K562 (cell line): ENCODE measurements around the gene TMED6. TPM values are rescaled to one million over a fixed set of nuclear protein-coding genes. Genes with fewer than 3 reads are reported as not detected.

Experiments used
- ATF7 ChIP-seq: fragments of 450-650 bp; IDR thresholded peaks from 2 replicates; pipeline ENCODE4 v1.7.1; 2014; ENCODE audit warnings: mild to moderate bottlenecking, moderate library complexity
- COPS2 ChIP-seq: fragments of 450-650 bp; conservative IDR thresholded peaks from 2 replicates; pipeline ENCODE4 v1.6.1; 2016; ENCODE audit warnings: mild to moderate bottlenecking, moderate library complexity
- ESRRB ChIP-seq: fragments of 250-450 bp; sonication (Bioruptor Pico); IDR thresholded peaks from 2 replicates; pipeline ENCODE4 v1.5.0; 2020; ENCODE audit warnings: mild to moderate bottlenecking, moderate library complexity, borderline replicate concordance
- IRF2 ChIP-seq: sonication (generic); formaldehyde crosslinking; IDR thresholded peaks from 2 replicates; pipeline ENCODE4 v1.8.1; 2022; ENCODE audit warnings: mild to moderate bottlenecking, missing genetic modification reagents
- LEF1 ChIP-seq: fragments of 450-650 bp; IDR thresholded peaks from 2 replicates; pipeline ENCODE4 v1.6.1; 2016; ENCODE audit warnings: mild to moderate bottlenecking
- MEF2D ChIP-seq: conservative IDR thresholded peaks from 2 replicates; pipeline ENCODE4 v1.6.1; 2016; ENCODE audit warnings: low read depth, missing genetic modification characterization, missing compliant biosample characterization
- POU5F1 ChIP-seq: fragments of 150-350 bp; IDR thresholded peaks from 2 replicates; pipeline ENCODE4 v1.6.1; 2014; ENCODE audit warnings: borderline replicate concordance, low read length, low read depth, mild to moderate bottlenecking; ENCODE audit not compliant: partially characterized antibody
- PYGO2 ChIP-seq: fragments of 450-650 bp; IDR thresholded peaks from 2 replicates; pipeline ENCODE4 v1.6.1; 2016; ENCODE audit warnings: mild to moderate bottlenecking, missing genetic modification characterization, moderate library complexity, missing compliant biosample characterization
- RAD51 ChIP-seq: fragments of 450-650 bp; IDR thresholded peaks from 2 replicates; pipeline ENCODE4 v1.7.1; 2016; ENCODE audit warnings: low read depth, mild to moderate bottlenecking, borderline replicate concordance
- RB1 ChIP-seq: fragments of 450-650 bp; IDR thresholded peaks from 2 replicates; pipeline ENCODE4 v1.6.1; 2017; ENCODE audit warnings: low read depth, mild to moderate bottlenecking
- TAF7 ChIP-seq: fragments of 450-650 bp; IDR thresholded peaks from 2 replicates; pipeline ENCODE4 v1.6.1; 2016; ENCODE audit warnings: missing genetic modification characterization, missing compliant biosample characterization
- TCF7L2 ChIP-seq: fragments of 150-350 bp; IDR thresholded peaks from 2 replicates; pipeline ENCODE4 v1.6.1; 2016; ENCODE audit warnings: low read depth, mild to moderate bottlenecking, low read length, moderate library complexity
- ZBTB17 ChIP-seq: fragments of 450-650 bp; formaldehyde crosslinking; IDR thresholded peaks from 2 replicates; pipeline ENCODE4 v1.4.0; 2020; ENCODE audit warnings: mild to moderate bottlenecking
- ZNF24 ChIP-seq: fragments of 450-650 bp; IDR thresholded peaks from 2 replicates; pipeline ENCODE4 v1.6.1; 2016
- ZNF282 ChIP-seq: sonication (generic); formaldehyde crosslinking; IDR thresholded peaks from 2 replicates; pipeline ENCODE4 v1.8.1; 2023; ENCODE audit warnings: missing genetic modification reagents
- ZNF766 ChIP-seq: fragments of 200-800 bp; sonication (Bioruptor generic); conservative IDR thresholded peaks from 2 replicates; pipeline ENCODE4 v1.6.1; 2016; ENCODE audit warnings: missing genetic modification characterization, missing compliant biosample characterization
- polyA plus RNA-seq, 8 experiments: library from polyadenylated mRNA; depleted of rRNA in 4 of 8; stranded (reverse) in 5 of 8; unstranded in 3 of 8; fragments of >200 nt; fragmentation: Nextera tagmentation in 2 of 8; fragmentation: Illumina TruSeq in 1 of 8; extraction: Ambion mirVana in 2 of 8; extraction: Trizol in 1 of 8; gene quantifications; 2 replicates each; pipeline versions ENCODE4 v1.2.1 to v1.2.3, GENCODE V29; 2011 to 2014; ENCODE audit warnings: inconsistent platforms in 1 of 8, missing spikeins in 1 of 8
- total RNA-seq, 7 experiments: library from RNA; depleted of rRNA in 6 of 7; stranded (reverse); fragments of >200 nt in 6 of 7; fragmentation: Illumina TruSeq in 2 of 7; extraction: Trizol in 2 of 7; gene quantifications; 2 replicates each; pipeline versions ENCODE4 v1.2.1 to v1.2.3, GENCODE V29; 2011 to 2021; ENCODE audit warnings: low replicate concordance in 1 of 7
- TF ChIP-seq, protein P1 (sequence below): IDR thresholded peaks from 2 replicates; pipeline ENCODE4 v1.6.1; 2016; ENCODE audit warnings: missing genetic modification characterization, missing compliant biosample characterization
- TF ChIP-seq, protein P2 (sequence below): sonication (generic); formaldehyde crosslinking; IDR thresholded peaks from 2 replicates; pipeline ENCODE4 v1.9.0; 2022; ENCODE audit warnings: mild to moderate bottlenecking, missing genetic modification reagents
- TF ChIP-seq, protein P3 (sequence below): fragments of 450-650 bp; conservative IDR thresholded peaks from 2 replicates; pipeline ENCODE4 v1.6.1; 2016; ENCODE audit warnings: missing genetic modification characterization, low read depth, mild to moderate bottlenecking, missing compliant biosample characterization, moderate library complexity
- TF ChIP-seq, protein P4 (sequence below): fragments of 250-450 bp; sonication (Bioruptor Pico); IDR thresholded peaks from 2 replicates; pipeline ENCODE4 v1.8.0; 2021; ENCODE audit warnings: moderate library complexity, mild to moderate bottlenecking, inconsistent platforms
- TF ChIP-seq, protein P5 (sequence below): sonication (generic); formaldehyde crosslinking; IDR thresholded peaks from 2 replicates; pipeline ENCODE4 v1.5.0; 2020; ENCODE audit warnings: missing genetic modification reagents
- TF ChIP-seq, protein P6 (sequence below): fragments of 450-650 bp; IDR thresholded peaks from 2 replicates; pipeline ENCODE4 v1.6.1; 2016; ENCODE audit warnings: missing biosample characterization, missing genetic modification characterization

TMED6 gene
- total and polyA plus RNA-seq, 9 of the 15 experiments (the other 6 are each of a cell fraction or from before 2014, with no cell fraction given), result 0.14 to 0.45 (median 0.25) TPM; not detected in 2

DNA sequence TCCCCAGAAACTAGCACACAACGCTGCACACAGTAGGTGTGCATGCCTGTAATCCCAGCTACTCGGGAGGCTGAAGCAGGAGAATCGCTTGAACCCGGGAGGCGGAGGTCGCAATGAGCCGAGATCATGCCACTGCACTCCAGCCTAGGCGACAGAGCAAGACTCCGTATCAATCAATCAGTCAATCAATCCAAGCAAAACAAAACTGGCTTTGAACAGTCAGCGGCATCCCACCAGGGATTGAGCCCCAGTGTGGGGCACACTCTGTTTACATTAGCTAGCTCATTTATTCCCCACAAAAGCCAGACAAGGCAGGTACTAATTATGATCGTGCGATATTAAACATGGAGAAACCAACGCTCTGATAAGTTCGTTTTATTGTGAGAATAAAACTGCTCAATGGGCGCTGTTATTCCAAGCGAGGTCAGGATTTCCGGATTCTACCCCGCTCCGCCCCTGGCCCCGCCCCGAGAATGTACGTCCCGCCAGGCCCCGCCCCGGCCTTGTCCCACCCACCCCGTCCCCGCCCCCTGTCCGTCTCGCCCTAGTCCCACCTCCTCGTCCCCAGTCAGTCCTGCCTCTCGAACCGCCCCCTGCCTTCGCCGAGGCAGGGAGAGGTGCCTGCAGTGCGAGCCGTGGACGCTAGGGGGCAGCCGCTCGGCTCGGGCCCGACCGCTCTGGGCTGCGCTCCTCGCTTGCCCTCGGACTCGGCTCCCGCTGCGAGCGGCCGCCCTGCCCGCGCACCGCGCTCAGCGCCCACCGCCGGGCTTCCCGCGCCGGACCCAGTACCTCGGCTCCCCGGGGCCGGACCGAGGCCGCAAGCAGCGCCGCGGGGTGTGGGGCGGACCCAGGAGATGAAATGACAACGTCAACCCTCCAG is 40.7 kb downstream of the TMED6 start, which contains the start of gene VPS4A (continued):
- TF ChIP-seq ESRRB (no peak), ZBTB17 (CRISPR knock-in tag) (no peak), TCF7L2 (no peak), RB1 (peak; percentile 94), ZNF282 (no peak), RAD51 (no peak), ZNF766 (CRISPR knock-in tag) (no peak), COPS2 (no peak), ATF7 (peak; percentile 61), IRF2 (no peak), PYGO2 (tag) (no peak), ZNF24 (peak; percentile 54; the same call in 1 of the 2 replicates), TAF7 (tag) (no peak), MEF2D (tag) (no peak), POU5F1 (no peak), LEF1 (no peak)
- TF ChIP-seq, protein P1, sequence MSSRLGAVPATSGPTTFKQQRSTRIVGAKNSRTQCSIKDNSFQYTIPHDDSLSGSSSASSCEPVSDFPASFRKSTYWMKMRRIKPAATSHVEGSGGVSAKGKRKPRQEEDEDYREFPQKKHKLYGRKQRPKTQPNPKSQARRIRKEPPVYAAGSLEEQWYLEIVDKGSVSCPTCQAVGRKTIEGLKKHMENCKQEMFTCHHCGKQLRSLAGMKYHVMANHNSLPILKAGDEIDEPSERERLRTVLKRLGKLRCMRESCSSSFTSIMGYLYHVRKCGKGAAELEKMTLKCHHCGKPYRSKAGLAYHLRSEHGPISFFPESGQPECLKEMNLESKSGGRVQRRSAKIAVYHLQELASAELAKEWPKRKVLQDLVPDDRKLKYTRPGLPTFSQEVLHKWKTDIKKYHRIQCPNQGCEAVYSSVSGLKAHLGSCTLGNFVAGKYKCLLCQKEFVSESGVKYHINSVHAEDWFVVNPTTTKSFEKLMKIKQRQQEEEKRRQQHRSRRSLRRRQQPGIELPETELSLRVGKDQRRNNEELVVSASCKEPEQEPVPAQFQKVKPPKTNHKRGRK (tag), result no peak
- TF ChIP-seq, protein P2, sequence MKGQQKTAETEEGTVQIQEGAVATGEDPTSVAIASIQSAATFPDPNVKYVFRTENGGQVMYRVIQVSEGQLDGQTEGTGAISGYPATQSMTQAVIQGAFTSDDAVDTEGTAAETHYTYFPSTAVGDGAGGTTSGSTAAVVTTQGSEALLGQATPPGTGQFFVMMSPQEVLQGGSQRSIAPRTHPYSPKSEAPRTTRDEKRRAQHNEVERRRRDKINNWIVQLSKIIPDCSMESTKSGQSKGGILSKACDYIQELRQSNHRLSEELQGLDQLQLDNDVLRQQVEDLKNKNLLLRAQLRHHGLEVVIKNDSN (CRISPR knock-in tag), result no peak
- TF ChIP-seq, protein P3, sequence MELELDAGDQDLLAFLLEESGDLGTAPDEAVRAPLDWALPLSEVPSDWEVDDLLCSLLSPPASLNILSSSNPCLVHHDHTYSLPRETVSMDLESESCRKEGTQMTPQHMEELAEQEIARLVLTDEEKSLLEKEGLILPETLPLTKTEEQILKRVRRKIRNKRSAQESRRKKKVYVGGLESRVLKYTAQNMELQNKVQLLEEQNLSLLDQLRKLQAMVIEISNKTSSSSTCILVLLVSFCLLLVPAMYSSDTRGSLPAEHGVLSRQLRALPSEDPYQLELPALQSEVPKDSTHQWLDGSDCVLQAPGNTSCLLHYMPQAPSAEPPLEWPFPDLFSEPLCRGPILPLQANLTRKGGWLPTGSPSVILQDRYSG (tag), result peak; percentile 45; the same call in 1 of the 2 replicates
- TF ChIP-seq, protein P4, sequence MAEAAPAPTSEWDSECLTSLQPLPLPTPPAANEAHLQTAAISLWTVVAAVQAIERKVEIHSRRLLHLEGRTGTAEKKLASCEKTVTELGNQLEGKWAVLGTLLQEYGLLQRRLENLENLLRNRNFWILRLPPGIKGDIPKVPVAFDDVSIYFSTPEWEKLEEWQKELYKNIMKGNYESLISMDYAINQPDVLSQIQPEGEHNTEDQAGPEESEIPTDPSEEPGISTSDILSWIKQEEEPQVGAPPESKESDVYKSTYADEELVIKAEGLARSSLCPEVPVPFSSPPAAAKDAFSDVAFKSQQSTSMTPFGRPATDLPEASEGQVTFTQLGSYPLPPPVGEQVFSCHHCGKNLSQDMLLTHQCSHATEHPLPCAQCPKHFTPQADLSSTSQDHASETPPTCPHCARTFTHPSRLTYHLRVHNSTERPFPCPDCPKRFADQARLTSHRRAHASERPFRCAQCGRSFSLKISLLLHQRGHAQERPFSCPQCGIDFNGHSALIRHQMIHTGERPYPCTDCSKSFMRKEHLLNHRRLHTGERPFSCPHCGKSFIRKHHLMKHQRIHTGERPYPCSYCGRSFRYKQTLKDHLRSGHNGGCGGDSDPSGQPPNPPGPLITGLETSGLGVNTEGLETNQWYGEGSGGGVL (CRISPR knock-in tag), result no peak
- TF ChIP-seq, protein P5, sequence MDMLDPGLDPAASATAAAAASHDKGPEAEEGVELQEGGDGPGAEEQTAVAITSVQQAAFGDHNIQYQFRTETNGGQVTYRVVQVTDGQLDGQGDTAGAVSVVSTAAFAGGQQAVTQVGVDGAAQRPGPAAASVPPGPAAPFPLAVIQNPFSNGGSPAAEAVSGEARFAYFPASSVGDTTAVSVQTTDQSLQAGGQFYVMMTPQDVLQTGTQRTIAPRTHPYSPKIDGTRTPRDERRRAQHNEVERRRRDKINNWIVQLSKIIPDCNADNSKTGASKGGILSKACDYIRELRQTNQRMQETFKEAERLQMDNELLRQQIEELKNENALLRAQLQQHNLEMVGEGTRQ, result no peak
- TF ChIP-seq, protein P6, sequence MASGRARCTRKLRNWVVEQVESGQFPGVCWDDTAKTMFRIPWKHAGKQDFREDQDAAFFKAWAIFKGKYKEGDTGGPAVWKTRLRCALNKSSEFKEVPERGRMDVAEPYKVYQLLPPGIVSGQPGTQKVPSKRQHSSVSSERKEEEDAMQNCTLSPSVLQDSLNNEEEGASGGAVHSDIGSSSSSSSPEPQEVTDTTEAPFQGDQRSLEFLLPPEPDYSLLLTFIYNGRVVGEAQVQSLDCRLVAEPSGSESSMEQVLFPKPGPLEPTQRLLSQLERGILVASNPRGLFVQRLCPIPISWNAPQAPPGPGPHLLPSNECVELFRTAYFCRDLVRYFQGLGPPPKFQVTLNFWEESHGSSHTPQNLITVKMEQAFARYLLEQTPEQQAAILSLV (tag), result no peak
